Endothelial cell of umbilical vein (primary cell): Measurements from ENCODE around the gene SIM2. TPM values are rescaled to one million over a fixed set of nuclear protein-coding genes. Genes with fewer than 3 reads are reported as not detected.

ENCODE experiments used
- BruUV-seq: library from RNA; stranded (reverse); fragments of 400-500 nt; replicated peaks from 2 replicates; lab custom pipeline; 2021; lab: Mats Ljungman, UMichigan
- CTCF ChIA-PET: fragments of 300-600, 350-600 bp; sonication (Branson Sonifier 250); formaldehyde crosslinking; loops from one replicate; lab custom pipeline; 2021; ENCODE audit warnings: antibody characterized with exemption, inconsistent platforms; lab: Charles Lee
- POLR2A ChIA-PET: fragments of 300-600, 350-600 bp; sonication (Branson Sonifier 250); formaldehyde crosslinking; loops from one replicate; lab custom pipeline; 2021; ENCODE audit warnings: antibody characterized with exemption, inconsistent platforms; lab: Charles Lee
- DNase-seq: peaks from one replicate; pipeline ENCODE4 v3.0.0-alpha.2; 2011; ENCODE audit warnings: low read depth, low spot score
- FAIRE-seq: peaks from 2 replicates; lab custom pipeline; 2011; peaks lifted over from hg19 to GRCh38; lab: Jason Lieb, UNC
- H2AFZ ChIP-seq: 2 replicates; pipeline ENCODE4 v1.6.0; 2012; ENCODE audit warnings: low read depth, low read length, control low read depth, inconsistent platforms
- H3K27ac ChIP-seq: 2 replicates; pipeline ENCODE4 v1.5.1; 2011; ENCODE audit warnings: low read depth, mild to moderate bottlenecking, control low read depth, low read length, moderate library complexity; ENCODE audit not compliant: insufficient read depth
- H3K27me3 ChIP-seq, 2 experiments: 2 replicates each; pipeline versions ENCODE4 v1.6.0 to v1.6.1; 2011; ENCODE audit warnings: low read length in 2 of 2, mixed read lengths in 1 of 2; ENCODE audit not compliant: control insufficient read depth in 2 of 2, insufficient read depth in 2 of 2
- H3K36me3 ChIP-seq, 2 experiments: 2 replicates in 1 of 2; 3 replicates in 1 of 2; pipeline ENCODE4 v1.5.1; 2011; ENCODE audit warnings: low read length in 2 of 2, mild to moderate bottlenecking in 1 of 2, moderate library complexity in 1 of 2; ENCODE audit not compliant: control insufficient read depth in 2 of 2, insufficient read depth in 2 of 2; ENCODE audit errors: extremely low read depth in 1 of 2
- H3K4me1 ChIP-seq: 3 replicates; pipeline ENCODE4 v1.5.1; 2011; ENCODE audit warnings: mild to moderate bottlenecking, low read length; ENCODE audit not compliant: control insufficient read depth, insufficient read depth; ENCODE audit errors: extremely low read depth
- H3K4me2 ChIP-seq: 2 replicates; pipeline ENCODE4 v1.6.1; 2011; ENCODE audit warnings: low read length, control low read depth, mixed read lengths; ENCODE audit not compliant: insufficient read depth
- H3K4me3 ChIP-seq, 3 experiments: fragments of 200-600 bp in 1 of 3; sonication (generic), shearing (Covaris generic) in 1 of 3; replicated peaks in 1 of 3; 2 replicates each; pipeline ENCODE4 v1.5.1; 2011 to 2016; ENCODE audit warnings: control low read depth in 3 of 3, low read length in 3 of 3, mild to moderate bottlenecking in 2 of 3, inconsistent platforms in 1 of 3, low read depth in 1 of 3, moderate library complexity in 1 of 3; ENCODE audit not compliant: insufficient read depth in 1 of 3
- H3K79me2 ChIP-seq: 2 replicates; pipeline ENCODE4 v1.6.0; 2012; ENCODE audit warnings: low read length, inconsistent platforms; ENCODE audit not compliant: control insufficient read depth, insufficient read depth
- H3K9ac ChIP-seq: replicated peaks from 2 replicates; pipeline ENCODE3; 2011; ENCODE audit warnings: low read length, control low read depth; ENCODE audit not compliant: insufficient read depth; ENCODE audit errors: extremely low read depth
- H3K9me1 ChIP-seq: replicated peaks from 3 replicates; pipeline ENCODE4 v1.6.0; 2011; ENCODE audit warnings: mild to moderate bottlenecking, low read length; ENCODE audit not compliant: control insufficient read depth, insufficient read depth; ENCODE audit errors: extremely low read depth
- H3K9me3 ChIP-seq: replicated peaks from 2 replicates; pipeline ENCODE4 v1.5.1; 2012; ENCODE audit warnings: low read length, inconsistent platforms; ENCODE audit not compliant: control insufficient read depth, insufficient read depth
- H4K20me1 ChIP-seq: replicated peaks from 2 replicates; pipeline ENCODE3; 2011; ENCODE audit warnings: mild to moderate bottlenecking, low read length; ENCODE audit not compliant: control insufficient read depth, insufficient read depth; ENCODE audit errors: extremely low read depth
- EZH2 ChIP-seq: IDR thresholded peaks from 2 replicates; pipeline ENCODE4 v1.6.1; 2012; ENCODE audit warnings: borderline replicate concordance, low read depth, mild to moderate bottlenecking, moderate library complexity, low read length, inconsistent platforms; ENCODE audit not compliant: severe bottlenecking
- FOS ChIP-seq: IDR thresholded peaks from 2 replicates; pipeline ENCODE4 v1.6.1; 2011; ENCODE audit warnings: mild to moderate bottlenecking, low read length, moderate library complexity, borderline replicate concordance; ENCODE audit not compliant: insufficient read depth
- GATA2 ChIP-seq: IDR thresholded peaks from 2 replicates; pipeline ENCODE4 v1.7.0; 2011; ENCODE audit warnings: low read depth, mild to moderate bottlenecking, moderate library complexity, mixed read lengths, low read length; ENCODE audit not compliant: insufficient read length, insufficient read depth
- JUN ChIP-seq: IDR thresholded peaks from 2 replicates; pipeline ENCODE4 v1.6.1; 2011; ENCODE audit warnings: borderline replicate concordance, low read depth; ENCODE audit not compliant: insufficient read length, insufficient read depth
- MYC ChIP-seq: IDR thresholded peaks from one replicate; pipeline ENCODE4 v1.6.1; 2011; ENCODE audit warnings: mild to moderate bottlenecking, low read depth, low read length
- POLR2A ChIP-seq: IDR thresholded peaks from 2 replicates; pipeline ENCODE4 v1.6.1; 2012; ENCODE audit warnings: low read depth, mild to moderate bottlenecking, control low read depth, low read length
- POLR2AphosphoS5 ChIP-seq: IDR thresholded peaks from 2 replicates; pipeline ENCODE4 v1.6.1; 2012; ENCODE audit warnings: low read depth, mild to moderate bottlenecking, control low read depth, low read length, moderate library complexity; ENCODE audit not compliant: insufficient read depth
- dilution Hi-C: fragments of 300-500 bp; cut with MboI; formaldehyde crosslinking; loops from one replicate; pipeline ENCODE4 v1.15.0; 2019; ENCODE audit warnings: low sequenced_read_pairs; ENCODE audit not compliant: extremely low pct_ligation_motif_present
- intact Hi-C: fragments of 100-400 bp; cut with micrococcal nuclease; formaldehyde crosslinking; loops from one replicate; pipeline ENCODE4 v1.10.0; 2022
- polyA plus RNA-seq, 4 experiments: library from polyadenylated mRNA; depleted of rRNA in 3 of 4; stranded (reverse) in 3 of 4; unstranded in 1 of 4; fragments of >200 nt; gene quantifications; 2 replicates each; pipeline versions ENCODE4 v1.2.1 to v1.2.3, GENCODE V29; 2011 to 2012; ENCODE audit warnings: missing spikeins in 1 of 4
- total RNA-seq: library from RNA; stranded (reverse); gene quantifications from 2 replicates; pipeline ENCODE4 v1.2.3, GENCODE V29; 2021
- TF ChIP-seq, protein P1 (sequence below), 2 donors: IDR thresholded peaks; 1 replicate in 1 of 2; 2 replicates in 1 of 2; pipeline ENCODE4 v1.5.1; 2011; ENCODE audit warnings: low read length in 2 of 2, mild to moderate bottlenecking in 2 of 2, moderate library complexity in 2 of 2, control low read depth in 1 of 2, inconsistent platforms in 1 of 2, low read depth in 1 of 2; ENCODE audit not compliant: insufficient read depth in 1 of 2; ENCODE audit errors: extremely low read depth in 1 of 2
- TF ChIP-seq, protein P2 (sequence below): IDR thresholded peaks from 2 replicates; pipeline ENCODE4 v1.6.1; 2011; ENCODE audit not compliant: insufficient read depth, insufficient read length

SIM2 gene
- total and polyA plus RNA-seq, 2 donors (not counting 3 experiments of a cell fraction or from before 2014, with no cell fraction given), result not detected

DNA sequence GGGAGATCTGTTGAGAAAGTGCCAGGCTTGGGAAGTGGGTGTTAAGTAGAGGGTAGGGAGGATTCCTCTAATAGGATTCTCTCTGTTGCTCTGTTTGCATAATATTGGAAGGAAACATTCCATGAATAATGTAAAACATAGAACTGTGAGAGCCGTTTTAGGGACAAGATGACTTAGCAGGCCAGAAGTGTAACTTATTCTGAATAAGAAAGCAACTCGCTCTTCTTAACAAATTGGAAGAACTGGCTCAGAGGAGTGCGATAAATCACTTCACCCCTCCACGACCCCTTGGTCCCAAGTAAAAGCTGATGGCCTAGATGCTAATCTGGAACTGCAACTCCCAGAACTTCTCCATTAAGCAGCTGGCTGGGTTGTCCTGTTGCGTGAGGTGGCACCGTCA lies 19.1 kb downstream of the SIM2 start:
- Histone ChIP-seq H4K20me1 (no peaks in the 10 kb centered on the region), H3K9ac (no peak overlapping the region), H3K79me2 (no peaks in the 10 kb centered on the region), H2AFZ (no peak overlapping the region), H3K27me3 (peaks cover 38 to 54% of the 10 kb centered on the region in 2 experiments), H3K4me3 (no peak overlapping the region), H3K9me1 (no peaks in the 10 kb centered on the region), H3K9me3 (no peaks in the 10 kb centered on the region), H3K36me3 (no peaks in the 10 kb centered on the region), H3K27ac (no peak overlapping the region), H3K4me1 (no peaks in the 10 kb centered on the region), H3K4me2 (no peak overlapping the region)
- dilution Hi-C loops, result no loop called here
- intact Hi-C loops, result no loop called here
- no peak for DNase-seq
- no peak for FAIRE-seq
- CTCF ChIA-PET, result no interaction called here
- POLR2A ChIA-PET, result no interaction called here
- BruUV-seq, result no TSS peak
- TF ChIP-seq FOS (no peak), JUN (no peak), POLR2A (no peak), POLR2AphosphoS5 (no peak), GATA2 (no peak), EZH2 (no peak), MYC (no peak)
- TF ChIP-seq, protein P1, sequence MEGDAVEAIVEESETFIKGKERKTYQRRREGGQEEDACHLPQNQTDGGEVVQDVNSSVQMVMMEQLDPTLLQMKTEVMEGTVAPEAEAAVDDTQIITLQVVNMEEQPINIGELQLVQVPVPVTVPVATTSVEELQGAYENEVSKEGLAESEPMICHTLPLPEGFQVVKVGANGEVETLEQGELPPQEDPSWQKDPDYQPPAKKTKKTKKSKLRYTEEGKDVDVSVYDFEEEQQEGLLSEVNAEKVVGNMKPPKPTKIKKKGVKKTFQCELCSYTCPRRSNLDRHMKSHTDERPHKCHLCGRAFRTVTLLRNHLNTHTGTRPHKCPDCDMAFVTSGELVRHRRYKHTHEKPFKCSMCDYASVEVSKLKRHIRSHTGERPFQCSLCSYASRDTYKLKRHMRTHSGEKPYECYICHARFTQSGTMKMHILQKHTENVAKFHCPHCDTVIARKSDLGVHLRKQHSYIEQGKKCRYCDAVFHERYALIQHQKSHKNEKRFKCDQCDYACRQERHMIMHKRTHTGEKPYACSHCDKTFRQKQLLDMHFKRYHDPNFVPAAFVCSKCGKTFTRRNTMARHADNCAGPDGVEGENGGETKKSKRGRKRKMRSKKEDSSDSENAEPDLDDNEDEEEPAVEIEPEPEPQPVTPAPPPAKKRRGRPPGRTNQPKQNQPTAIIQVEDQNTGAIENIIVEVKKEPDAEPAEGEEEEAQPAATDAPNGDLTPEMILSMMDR (IDR thresholded peaks at IDR 0.05; ENCODE audit: extremely low read depth in 1 of 2, insufficient read depth in 1 of 2, low read depth in 1 of 2, low read length in 2 of 2), result no peak
- TF ChIP-seq, protein P2, sequence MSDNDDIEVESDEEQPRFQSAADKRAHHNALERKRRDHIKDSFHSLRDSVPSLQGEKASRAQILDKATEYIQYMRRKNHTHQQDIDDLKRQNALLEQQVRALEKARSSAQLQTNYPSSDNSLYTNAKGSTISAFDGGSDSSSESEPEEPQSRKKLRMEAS, result no peak
